GM06990 (cell line): ENCODE results near the gene RPL4.

ENCODE experiments used
- DNase-seq: peaks from one replicate; pipeline ENCODE4 v3.0.0-alpha.2; 2011; ENCODE audit not compliant: insufficient read length; ENCODE audit errors: extremely low read depth
- H3K27me3 ChIP-seq: replicated peaks from 2 replicates; pipeline ENCODE4 v1.6.0; 2011; ENCODE audit warnings: low read length; ENCODE audit not compliant: control insufficient read depth, insufficient read depth
- H3K36me3 ChIP-seq: 2 replicates; pipeline ENCODE4 v1.5.1; 2011; ENCODE audit warnings: low read length; ENCODE audit not compliant: control insufficient read depth, insufficient read depth
- H3K4me3 ChIP-seq: replicated peaks from 2 replicates; pipeline ENCODE4 v1.5.1; 2011; ENCODE audit warnings: low read depth, mild to moderate bottlenecking, control low read depth, low read length
- TF ChIP-seq, protein P1 (sequence below): IDR thresholded peaks from 2 replicates; pipeline ENCODE4 v1.5.1; 2011; ENCODE audit warnings: low read length, control low read depth, mild to moderate bottlenecking, inconsistent platforms; ENCODE audit not compliant: insufficient read depth, poor library complexity, severe bottlenecking

RPL4 gene

DNA sequence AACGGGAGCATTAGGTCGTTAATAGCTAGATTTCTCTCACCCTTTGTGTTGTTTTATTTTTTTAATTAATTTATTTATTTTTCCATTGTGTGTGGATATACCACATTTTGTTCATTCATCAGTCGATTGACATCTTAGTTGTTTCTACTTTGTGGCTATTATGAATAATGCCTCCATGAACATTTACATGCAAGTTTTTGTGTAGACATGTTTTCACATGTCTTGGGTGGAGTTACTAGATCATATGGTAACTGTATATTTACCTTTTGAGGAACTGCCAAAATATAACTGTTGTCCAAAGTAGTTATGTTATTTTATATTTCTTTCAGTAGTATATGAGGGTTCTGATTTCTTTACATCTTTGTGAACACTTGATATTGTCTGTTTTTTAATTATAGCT is 19.3 kb upstream of the RPL4 start:
- Histone ChIP-seq H3K4me3 (no peak overlapping the region), H3K36me3 (peaks cover 5% of the 10 kb centered on the region), H3K27me3 (no peaks in the 10 kb centered on the region)
- no peak for DNase-seq
- TF ChIP-seq, protein P1, sequence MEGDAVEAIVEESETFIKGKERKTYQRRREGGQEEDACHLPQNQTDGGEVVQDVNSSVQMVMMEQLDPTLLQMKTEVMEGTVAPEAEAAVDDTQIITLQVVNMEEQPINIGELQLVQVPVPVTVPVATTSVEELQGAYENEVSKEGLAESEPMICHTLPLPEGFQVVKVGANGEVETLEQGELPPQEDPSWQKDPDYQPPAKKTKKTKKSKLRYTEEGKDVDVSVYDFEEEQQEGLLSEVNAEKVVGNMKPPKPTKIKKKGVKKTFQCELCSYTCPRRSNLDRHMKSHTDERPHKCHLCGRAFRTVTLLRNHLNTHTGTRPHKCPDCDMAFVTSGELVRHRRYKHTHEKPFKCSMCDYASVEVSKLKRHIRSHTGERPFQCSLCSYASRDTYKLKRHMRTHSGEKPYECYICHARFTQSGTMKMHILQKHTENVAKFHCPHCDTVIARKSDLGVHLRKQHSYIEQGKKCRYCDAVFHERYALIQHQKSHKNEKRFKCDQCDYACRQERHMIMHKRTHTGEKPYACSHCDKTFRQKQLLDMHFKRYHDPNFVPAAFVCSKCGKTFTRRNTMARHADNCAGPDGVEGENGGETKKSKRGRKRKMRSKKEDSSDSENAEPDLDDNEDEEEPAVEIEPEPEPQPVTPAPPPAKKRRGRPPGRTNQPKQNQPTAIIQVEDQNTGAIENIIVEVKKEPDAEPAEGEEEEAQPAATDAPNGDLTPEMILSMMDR, result no peak

DNA sequence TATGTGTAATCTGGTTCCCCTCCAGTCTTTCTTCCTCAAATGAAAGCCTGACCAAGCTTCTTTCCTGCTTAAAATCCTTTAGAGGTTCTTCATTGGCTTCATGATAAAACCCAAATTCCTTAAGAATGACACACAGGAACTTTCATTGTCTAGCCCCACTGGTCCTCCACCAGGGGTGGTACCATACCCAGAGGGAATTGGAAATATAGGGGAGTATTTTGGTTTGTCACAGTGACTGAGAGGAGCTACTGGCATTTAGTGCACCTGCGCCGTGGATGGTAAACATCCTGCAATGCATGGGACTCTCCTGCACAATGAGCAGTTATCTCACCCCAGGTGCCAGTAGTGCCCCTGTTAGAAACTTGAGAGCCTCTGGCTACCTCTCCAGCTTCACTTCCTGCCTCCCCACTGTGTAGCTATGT is 11.3 kb upstream of the RPL4 start:
- no peaks in the 10 kb centered on the region for H3K27me3 ChIP-seq
- peaks cover 8% of the 10 kb centered on the region for H3K36me3 ChIP-seq
- H3K4me3 ChIP-seq, result no peak overlapping the region
- DNase-seq, result no peak
- TF ChIP-seq, protein P1, result no peak

DNA sequence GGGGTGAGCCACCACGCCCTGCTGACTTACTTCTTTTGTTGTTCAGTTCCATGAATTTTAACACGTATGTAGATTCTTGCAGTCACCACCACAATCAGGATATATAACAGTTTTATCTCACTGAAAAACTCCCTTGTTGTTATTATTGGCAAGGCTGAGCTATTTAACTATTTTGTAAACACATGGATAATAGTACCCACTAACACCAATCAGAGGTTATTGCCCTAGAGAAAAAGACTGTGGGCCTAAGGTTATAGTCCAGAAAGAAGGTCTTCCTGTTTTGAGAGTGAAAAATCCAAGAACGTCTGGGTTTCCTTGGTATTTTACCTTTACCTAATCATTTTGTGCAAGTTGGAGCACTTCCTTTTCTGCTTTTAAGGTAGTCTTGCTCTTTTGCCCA is 9.9 kb upstream of the RPL4 start:
- no peak overlapping the region for H3K4me3 ChIP-seq
- TF ChIP-seq, protein P1, result no peak
- DNase-seq, result no peak
- H3K36me3 ChIP-seq, result peaks cover 6% of the 10 kb centered on the region
- H3K27me3 ChIP-seq, result no peaks in the 10 kb centered on the region

DNA sequence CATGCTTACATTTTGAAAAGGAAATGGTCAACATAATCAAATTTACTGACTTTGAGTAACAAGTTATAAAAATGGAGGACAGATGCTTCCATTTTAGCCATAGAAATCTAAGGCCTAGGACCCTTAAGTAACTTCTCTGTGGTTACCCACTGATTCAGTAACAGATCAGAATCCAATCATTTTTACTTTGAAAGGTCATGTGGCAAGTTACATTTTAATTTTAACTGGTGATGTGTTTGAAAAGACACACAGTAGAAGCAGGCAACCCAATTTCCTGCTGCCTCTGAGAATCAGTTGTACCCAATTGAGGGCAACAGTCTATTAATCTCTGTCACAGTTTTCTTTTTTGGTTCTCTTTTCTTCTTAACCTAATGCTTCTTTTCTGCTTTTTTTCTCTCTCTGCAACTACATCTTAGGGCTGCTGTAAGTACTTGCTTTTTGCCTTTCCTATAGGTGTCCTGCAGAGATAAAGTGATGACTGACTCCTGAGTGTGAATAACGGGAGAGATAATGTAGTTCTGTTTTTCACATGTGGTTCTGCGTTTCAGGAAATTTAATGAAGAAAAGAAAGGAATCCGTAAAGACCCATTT is 3.7 kb upstream of the RPL4 start:
- no peaks in the 10 kb centered on the region for H3K36me3 ChIP-seq
- no peaks in the 10 kb centered on the region for H3K27me3 ChIP-seq
- TF ChIP-seq, protein P1, result no peak
- no peak overlapping the region for H3K4me3 ChIP-seq
- no peak for DNase-seq

DNA sequence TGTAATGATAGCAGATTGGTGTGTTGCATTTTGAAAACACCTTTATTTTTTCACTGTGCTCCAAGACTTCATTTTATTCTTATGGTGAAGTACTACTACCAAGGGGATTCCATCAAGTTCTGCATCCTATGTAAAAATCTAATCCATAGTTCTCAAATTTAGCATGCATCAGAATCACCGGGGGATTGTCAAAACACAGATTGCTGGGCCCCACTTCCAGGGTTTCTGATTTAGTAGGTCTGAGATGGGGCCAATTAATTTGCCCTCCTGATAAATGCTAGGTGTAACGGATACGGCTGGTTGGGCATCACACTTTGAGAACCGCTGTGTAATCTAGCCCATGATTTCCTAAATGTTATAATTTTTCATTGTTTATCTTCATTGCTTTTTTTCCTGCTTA is 1.2 kb upstream of the RPL4 start:
- Histone ChIP-seq H3K4me3 (peak overlapping the region; percentile 99), H3K27me3 (no peaks in the 10 kb centered on the region), H3K36me3 (peaks cover 5% of the 10 kb centered on the region)
- DNase-seq, result no peak
- TF ChIP-seq, protein P1, result no peak

DNA sequence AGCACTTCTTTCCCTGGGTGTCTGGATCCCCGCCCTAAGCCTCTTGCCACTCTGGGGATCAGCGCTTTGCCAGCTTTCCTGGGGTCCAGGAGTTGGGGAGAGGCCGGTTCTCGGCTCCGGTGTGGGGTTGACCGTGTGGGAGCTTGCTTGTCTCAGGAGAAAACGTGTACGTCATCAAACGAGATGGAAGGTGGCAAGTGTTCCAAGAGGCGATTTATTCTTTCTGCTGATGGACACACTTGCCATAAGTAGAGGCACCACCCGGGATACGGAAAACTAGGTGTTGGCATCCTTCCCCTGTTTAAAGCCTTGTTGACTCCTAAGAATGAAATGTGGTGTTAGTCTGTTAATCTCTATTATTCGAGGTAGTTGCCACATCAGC is 766 bp upstream of the RPL4 start:
- Histone ChIP-seq H3K4me3 (peak overlapping the region; percentile 99), H3K27me3 (no peaks in the 10 kb centered on the region), H3K36me3 (peaks cover 7% of the 10 kb centered on the region)
- DNase-seq, result no peak
- TF ChIP-seq, protein P1, result no peak
